ENCODE measurements around the gene PDZD4. TPM values are rescaled to one million over a fixed set of nuclear protein-coding genes. Genes with fewer than 3 reads are reported as not detected.

The PDZD4 gene, protein sequence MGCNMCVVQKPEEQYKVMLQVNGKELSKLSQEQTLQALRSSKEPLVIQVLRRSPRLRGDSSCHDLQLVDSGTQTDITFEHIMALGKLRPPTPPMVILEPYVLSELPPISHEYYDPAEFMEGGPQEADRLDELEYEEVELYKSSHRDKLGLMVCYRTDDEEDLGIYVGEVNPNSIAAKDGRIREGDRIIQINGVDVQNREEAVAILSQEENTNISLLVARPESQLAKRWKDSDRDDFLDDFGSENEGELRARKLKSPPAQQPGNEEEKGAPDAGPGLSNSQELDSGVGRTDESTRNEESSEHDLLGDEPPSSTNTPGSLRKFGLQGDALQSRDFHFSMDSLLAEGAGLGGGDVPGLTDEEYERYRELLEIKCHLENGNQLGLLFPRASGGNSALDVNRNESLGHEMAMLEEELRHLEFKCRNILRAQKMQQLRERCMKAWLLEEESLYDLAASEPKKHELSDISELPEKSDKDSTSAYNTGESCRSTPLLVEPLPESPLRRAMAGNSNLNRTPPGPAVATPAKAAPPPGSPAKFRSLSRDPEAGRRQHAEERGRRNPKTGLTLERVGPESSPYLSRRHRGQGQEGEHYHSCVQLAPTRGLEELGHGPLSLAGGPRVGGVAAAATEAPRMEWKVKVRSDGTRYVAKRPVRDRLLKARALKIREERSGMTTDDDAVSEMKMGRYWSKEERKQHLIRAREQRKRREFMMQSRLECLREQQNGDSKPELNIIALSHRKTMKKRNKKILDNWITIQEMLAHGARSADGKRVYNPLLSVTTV
- total RNA-seq: 36.6 TPM

DNA sequence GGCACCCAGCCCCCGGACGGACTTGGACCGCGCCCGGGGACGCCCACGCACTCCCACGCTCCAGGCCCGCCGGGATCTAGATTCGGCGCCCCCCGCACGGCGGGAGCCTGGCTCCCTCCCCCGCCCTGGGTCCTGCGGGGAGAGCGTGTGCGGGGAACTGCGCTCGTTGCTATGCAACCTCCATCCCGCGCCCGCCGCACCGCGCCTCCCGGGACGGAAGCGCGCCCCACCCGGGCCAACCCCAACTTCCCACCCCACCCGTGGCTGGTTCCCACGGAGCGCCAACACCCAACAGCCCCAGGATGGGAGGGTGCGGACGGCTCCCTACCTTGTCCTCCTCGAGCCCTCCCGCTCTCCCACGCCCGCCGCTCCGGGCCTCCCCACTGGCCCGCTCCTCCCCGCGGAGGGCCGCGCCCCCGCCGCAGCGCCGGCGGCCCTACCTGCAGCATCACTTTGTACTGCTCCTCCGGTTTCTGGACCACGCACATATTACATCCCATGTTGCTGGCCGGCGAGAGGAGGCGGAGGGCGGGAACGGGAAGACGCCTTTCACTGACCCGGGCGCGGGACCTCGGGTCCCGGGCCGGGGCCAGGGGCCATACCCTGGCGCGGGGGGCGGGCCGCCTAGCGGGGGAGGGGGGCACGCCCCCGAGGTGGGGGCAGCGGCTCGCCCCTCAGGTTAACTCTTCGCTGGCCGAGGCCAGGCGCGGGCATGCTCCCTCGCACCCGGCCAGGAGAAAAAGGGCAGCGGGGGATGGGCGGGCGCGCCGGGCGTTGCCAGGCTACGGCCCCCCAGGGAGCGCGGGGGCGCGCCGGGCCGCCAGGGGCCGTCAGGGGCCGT is at the start of gene PDZD4:
Gene PDZD4, minus strand, starts transcription at position 746 of the 841 bp plus-strand sequence. Its CDS starts 246 bp downstream, at position 500.
- DNase-seq (ENCODE audit: low spot score) (no peak), ATAC-seq (peak; percentile 18)
- intact Hi-C loops (cut with DNase I): no loop called here

DNA sequence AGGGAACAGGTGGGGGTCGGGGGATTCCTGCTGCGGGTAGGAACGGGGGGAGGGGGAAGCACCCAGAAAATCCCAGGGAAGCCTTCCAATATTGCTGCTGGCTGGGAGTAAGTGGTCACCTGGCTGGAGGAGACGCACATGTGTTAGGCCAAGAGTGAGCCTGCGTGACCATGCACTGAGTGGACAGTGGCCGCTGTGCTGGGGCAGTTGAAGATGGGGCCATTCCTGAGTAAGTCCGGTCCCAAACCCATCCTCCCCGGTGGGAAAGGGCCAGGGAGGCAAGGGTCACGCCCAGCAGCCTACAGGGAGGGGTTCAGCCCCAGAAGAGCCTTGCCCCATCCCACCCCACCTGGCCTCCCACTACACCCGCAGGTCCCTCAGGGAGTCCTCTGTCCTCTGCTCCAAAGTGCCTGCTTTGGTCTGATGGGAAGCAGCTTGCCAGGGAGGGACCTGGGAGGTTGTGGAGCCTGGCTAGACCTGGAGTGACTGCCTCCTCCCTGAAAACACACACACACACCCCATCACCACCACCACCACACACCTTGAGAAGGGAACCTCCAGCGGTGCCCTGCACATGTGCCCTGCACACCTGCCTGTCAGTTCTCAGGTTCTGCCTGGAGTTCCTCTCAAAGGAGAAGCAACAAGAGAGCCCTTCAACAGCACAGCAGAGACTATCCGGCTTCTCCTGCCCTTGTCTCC is 49.5 kb upstream of the PDZD4 start:
- intact Hi-C loops (cut with DNase I): no loop called here
- ATAC-seq (no peak), DNase-seq (ENCODE audit: low spot score) (peak; percentile 55)

DNA sequence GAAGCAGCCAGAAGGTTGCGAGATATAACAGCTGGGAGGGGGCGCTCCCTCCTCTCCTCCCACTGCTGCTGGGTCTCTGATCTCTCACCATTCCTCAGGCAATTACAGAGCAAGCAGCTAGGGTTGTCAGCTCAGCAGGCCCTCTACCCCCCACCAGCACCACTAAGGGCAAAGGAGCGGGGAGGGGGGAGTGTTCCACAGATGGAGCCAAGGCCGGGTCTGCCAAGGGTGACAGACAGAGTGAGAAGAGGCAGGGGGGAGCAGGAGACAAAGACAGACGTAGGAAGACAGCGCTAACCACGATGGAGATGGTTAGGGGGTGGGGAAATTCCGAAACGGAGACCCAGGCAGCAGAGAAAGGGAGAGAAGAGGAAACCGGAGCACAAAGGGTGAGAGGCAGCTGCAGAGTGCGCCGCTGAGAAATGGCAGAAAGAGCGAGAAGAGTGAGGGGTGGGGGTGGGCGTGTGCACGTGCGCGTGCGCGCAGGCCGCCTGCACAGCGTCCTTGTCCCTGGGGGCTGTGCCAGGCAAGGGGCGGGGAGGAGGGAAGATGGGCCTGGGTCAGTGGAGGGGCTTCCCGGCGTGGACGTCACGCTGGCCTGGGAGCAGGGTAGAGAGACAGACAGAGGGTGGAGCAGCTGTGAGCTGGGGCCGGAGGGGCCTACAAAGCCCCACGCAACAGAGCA is 48.8 kb upstream of the PDZD4 start:
- peak; percentile 43 for DNase-seq (ENCODE audit: low spot score)
- ATAC-seq: no peak
- intact Hi-C loops (cut with DNase I): no loop called here

DNA sequence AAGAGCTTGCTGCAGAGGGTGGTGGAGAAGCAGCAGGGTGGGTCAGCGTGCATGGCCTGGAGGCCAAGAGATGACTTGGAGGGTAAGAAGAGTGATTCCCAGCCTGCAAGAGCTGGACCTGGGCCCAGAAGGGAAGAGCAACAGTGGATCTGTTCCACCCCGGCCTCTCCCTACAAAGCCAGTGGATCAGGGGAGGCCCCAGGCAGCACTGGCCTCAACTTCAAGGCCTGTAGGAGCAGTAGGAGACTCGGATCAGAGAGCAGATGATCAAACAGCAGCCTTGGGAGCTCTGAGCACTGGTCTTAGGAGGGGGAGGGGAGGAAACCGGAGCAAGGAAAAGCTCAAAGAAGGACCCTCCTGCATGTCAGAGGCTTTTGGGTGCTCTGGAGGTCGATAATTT is 48.0 kb upstream of the PDZD4 start:
- intact Hi-C loops (cut with DNase I): no loop called here
- no peak for ATAC-seq
- DNase-seq (ENCODE audit: low spot score): no peak

DNA sequence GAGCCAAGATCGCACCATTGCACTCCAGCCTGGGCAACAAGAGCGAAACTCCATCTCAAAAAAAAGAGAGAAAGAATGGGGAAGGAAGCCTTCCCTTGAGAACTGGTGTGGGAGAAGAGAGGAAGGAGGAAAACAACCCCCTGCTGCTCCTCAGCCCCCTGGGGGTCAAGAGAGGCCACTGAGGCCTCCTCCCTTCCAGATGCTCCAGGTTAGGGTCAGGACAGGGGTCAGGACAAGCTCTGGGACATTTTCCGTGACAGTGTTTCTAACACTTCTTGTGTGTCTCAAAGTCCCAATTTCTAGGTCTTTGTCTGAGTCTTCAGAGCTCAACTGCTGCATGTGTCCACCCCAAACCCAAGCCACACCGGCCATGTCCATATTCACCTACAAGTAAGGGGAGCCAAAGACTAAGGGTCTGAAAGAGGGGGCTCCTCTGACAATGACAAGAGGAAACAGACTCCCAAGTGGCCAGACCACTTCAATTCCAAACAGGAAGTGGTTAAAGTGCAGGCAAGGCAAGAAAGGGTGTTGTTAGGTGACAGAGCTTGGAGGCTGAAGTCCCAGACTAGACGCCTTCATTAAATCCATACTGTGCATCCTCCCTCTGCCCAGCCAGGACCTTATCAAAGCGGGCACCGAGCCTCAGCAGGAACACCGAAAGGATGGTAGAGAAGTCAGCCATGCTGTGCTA is 47.4 kb upstream of the PDZD4 start:
- DNase-seq (ENCODE audit: low spot score): no peak
- intact Hi-C loops (cut with DNase I): no loop called here
- no peak for ATAC-seq

DNA sequence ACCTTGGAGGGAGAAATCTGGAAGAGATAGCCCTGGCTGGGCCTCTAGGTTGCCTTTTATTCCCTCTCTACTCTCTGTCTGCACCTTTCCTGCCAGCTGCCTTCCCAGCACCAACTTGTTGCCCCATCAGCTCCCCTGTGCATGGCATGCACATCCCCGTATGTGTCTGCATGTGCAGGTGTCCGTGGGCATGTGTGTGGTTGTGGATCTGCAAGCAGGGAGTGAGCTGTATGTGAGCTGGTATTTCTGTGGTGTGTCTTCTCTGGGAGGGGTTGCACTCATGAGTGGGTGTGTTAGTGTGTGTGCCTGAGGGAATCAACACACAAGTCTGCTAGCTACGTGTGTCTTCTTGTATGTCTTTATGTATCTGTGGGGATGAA is 45.8 kb upstream of the PDZD4 start:
- ATAC-seq (no peak), DNase-seq (ENCODE audit: low spot score) (no peak)
- intact Hi-C loops (cut with DNase I): no loop called here

DNA sequence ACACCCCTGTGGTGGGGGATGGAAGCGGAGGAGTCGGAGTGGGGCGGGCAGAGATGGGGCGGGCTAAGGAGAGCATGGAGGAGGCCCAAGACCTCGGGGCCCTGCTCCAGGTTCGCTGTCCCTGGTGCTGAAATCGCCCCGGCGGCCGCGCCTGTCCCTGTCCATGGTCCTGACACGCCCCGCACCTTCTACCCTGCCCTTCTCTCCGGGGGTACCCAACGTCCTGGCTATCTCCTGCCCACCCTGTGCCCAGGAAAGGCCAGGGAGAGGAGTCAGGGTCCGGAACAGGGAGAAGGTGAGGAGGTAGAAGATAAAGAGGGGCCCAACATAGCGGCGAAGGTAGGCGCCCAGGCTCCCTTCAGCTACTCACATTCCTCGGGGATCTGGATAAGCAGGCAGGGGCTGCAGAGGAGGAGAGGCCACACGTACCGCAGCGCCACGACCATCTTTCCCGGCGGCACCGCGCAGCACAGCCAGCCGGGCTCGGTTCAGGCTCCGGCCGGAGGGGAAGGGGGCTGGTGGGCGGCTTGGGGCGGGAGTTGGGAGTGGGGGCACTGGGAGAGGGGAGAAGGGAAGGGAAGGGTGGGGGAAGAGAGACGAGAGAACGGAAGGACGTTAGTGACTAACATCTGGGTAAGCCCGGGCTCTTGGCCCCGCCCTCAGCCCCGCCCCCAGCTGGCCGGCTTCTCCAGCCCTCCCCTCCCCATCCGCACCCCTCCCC is 45.2 kb upstream of the PDZD4 start:
- intact Hi-C loops (cut with DNase I): no loop called here
- DNase-seq (ENCODE audit: low spot score): peak; percentile 78
- ATAC-seq: peak; percentile 68

DNA sequence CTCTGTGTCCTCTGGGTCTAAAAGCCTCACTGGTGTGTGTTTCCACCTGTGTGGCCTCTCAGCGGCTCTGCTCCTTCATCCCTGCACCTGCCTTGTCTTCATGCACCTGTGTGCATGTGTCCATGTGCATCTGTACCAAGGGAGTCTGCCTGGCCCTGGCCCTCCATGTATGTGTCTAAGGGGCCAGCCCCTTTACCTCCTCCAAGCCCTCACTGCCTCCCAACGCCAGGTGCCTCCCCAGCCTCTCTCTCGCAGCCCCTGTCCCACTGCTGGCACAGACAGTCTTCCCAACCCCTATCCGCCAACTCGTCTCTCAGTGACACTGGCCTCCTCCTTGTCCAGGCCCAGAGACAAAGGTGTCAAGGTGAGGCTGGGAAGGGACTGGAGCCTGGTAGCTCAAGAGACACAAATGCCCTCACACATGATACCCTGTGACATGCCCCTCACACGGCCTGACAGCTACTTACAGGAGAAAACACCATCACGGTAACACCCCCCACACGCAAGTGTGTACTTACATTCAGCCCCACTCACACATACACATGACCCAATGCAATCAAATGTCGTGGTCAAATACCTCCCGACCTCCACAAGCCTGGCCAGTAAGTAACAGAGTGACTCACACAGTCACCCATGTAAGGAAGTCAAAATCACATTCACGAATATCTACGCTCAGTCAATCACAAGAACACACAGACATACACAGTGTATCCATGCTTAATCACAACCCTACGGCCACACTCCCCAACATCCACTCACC is 44.2 kb upstream of the PDZD4 start:
- ATAC-seq: no peak
- DNase-seq (ENCODE audit: low spot score): no peak
- intact Hi-C loops (cut with DNase I): no loop called here

DNA sequence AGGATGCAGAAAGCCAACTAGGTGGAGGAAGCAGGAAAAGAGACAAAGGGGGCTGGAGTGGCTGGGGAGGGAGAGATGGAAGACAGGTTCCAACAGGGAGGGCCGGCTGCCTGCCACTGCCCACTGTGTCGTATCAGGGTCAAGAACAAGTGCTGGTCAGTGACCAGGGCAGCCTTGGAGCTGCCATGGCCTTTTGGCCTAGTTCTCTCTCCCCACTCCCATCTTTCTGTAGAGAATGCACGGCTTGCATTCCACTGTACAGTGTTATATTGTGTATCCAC is 43.7 kb upstream of the PDZD4 start:
- intact Hi-C loops (cut with DNase I): no loop called here
- DNase-seq (ENCODE audit: low spot score) (no peak), ATAC-seq (no peak)

DNA sequence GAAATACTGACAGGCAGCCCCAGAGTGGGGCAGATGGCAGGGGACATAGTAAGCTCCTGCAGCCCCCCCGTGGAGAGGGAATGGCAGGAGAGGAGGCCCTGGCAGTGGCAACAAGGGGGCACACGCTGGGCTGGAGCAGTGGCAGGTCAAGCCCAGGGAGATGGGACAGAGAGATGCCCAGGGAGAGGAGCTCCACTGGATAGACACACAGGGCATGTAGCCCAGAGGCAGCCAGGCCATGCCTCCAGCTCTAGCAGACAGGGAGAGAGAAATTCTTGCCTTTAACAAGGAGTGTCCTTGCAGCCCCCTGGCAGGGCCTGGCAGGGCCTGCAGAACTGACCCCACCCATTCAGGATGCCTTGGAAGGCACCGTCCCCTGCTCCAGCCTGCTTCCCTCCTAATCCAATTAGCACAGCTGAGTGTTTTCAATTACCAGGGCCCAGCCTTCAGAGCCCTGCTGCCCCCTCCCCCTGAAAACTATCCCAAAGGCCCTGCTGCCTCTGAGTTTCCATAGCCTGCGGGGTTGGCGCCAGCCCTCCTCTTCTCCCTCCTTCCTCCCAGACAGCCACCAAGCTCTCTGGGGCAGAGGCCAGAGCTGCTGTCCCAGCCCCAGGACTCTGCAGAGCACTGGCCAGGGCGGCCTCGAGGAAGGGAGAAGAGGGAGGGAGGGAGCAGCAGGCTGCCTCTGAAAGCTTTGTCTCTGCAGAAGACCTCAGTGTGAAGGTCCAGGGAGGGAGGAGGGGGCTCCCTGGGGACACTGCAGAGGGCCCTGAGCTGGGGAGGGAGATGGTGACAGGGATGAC is 43.1 kb upstream of the PDZD4 start:
- intact Hi-C loops (cut with DNase I): no loop called here
- no peak for DNase-seq (ENCODE audit: low spot score)
- ATAC-seq: no peak

DNA sequence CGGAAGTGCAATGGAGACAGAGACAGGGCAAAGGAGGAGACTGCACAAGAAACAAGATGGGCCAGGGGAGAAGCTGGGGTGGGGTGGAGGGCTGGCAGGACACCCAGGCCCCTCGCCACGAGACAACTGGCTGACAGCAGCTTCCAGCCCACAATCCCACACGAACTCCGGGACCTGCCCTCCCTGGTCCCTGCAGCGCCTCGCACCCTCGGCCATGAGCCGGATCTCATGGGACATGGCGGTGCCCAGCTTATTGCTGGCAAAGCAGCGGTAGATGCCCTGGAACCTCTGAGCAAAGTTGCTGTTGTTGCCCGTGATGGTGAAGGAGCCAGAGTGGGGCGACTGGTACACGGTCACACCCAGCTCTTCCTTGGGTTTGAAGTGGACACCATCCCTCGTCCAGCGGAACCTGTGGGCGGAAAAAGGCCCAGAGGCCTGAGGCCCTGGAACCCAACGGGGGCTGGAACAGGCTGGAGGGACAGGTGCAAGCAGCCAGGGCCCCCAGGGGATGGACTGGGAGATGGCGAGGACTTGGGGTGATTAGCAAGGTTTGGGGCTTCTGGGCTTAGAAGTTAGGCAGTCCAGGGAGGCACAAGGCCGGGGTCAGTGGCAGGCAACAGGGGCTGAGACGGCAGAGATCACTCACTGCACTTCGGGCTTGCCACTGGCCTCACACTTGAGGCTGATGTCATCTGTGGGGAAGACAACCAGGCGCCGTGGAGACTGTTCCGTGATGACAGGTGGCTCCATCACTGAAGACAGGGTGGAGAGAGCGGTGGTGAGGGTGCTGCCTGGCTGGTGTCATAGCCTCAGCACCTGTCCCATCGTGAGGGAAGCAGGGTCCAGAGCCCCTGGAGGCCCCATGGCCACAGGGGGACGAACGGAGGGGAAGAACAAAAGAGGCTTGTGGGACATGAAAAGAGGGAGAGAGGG is 41.9 kb upstream of the PDZD4 start:
- no peak for DNase-seq (ENCODE audit: low spot score)
- intact Hi-C loops (cut with DNase I): no loop called here
- ATAC-seq: no peak

DNA sequence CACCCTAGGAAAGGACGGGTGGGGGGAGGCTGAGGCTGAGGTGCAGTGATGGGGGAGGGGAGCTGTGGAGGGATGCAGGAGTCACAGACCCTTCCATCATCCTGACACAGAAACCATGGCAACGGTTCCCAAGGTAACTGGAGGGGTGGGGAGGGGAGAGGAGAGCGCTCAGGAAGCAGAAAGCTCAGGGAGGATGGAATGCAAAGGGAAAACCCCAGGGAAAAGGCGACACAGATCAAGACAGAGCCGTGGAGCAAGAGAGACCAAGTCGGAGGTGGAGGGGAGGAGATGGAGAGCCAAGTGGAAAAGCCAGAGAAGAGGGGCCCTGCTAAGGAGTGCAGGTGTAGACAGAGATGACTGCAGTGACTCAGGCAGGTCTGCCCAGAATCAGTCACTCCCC is 41.1 kb upstream of the PDZD4 start:
- intact Hi-C loops (cut with DNase I): no loop called here
- ATAC-seq: no peak
- no peak for DNase-seq (ENCODE audit: low spot score)

DNA sequence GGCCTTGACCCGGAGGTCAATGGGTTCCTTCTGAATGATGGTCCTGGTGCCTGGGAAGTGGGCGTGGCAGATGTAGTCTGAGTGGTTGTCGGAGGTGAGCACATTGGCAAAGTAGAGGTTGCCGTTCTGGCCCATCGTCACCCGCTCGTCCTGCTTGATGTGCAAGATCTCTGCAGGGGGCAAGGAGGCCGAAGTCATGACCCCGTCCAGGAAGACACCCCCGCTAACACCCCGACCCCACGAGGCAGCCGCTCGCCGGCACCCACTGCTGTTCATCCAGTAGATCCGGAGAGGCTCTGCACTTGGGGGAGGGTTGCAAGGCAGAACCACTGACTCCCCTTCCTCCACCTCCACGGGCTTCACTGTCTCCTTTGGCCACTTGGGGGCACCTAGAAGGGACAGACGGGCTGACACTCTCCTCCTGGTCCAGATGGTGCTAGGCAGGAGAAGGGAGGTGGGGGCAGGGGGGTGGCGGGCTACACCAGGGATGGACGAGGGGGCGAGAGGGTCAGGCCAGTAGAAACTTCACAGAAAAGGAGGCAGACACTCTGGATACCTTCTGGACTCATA is 40.5 kb upstream of the PDZD4 start:
- no peak for ATAC-seq
- no peak for DNase-seq (ENCODE audit: low spot score)
- intact Hi-C loops (cut with DNase I): no loop called here

DNA sequence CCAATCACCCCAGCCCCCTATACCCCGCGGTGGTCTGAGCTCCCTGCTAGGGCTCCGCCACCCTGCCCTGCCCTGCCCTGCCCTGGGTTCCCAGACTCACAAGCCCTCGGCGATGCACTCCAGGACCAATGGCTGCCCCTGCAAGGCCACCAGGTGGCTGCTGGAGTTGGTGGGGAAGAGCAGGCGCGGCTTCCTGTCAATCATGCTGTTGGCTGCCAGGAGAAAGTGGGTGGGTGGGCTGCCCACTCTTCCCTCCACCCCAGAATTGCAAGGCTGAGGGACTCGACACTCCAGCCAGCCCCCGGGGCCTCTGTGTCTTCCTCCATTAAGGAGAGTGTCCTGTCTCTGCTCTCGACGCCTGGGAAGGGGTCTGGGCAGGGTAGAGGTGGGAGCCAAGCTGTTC is 39.9 kb upstream of the PDZD4 start:
- ATAC-seq: no peak
- intact Hi-C loops (cut with DNase I): no loop called here
- DNase-seq (ENCODE audit: low spot score): no peak
